ENCODE measurements around the gene CD59. TPM values are rescaled to one million over a fixed set of nuclear protein-coding genes. Genes with fewer than 3 reads are reported as not detected.
"Not testable (repeated sequence)": the region's sequence is repeated elsewhere in the genome, so short reads cannot be mapped to it uniquely, and the experiment has no call there.

The CD59 gene
- total RNA-seq, 1 donor from 2014 or later: 79.6 TPM

DNA sequence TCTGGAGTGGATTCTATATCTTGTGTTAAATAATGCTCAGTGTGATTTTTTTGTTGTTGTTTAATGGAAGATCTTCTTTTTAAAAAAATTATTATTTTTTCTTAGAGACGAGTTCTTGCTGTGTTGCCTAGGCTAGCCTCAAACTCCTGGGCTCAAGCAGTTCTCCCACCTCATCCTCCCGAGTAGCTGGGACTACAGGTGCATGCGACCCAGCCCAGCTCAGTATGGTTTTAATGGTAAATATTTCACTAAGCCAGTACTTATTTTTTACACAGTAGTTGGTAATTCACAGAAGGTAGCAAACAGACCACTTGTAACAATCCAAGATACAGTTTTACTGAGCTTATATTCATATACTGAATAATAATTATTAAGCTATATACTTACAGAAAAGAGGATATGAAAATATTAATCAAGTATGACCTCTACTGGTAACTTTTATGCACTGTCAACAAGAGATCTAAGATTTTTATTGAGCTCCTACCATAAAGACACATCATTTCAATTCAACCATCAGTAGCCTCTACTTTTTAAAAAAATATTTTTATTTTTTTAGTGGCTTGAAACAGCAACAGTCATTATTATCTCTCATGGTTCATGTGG, 6.1 kb upstream of the CD59 start:
- no peak for DNase-seq

DNA sequence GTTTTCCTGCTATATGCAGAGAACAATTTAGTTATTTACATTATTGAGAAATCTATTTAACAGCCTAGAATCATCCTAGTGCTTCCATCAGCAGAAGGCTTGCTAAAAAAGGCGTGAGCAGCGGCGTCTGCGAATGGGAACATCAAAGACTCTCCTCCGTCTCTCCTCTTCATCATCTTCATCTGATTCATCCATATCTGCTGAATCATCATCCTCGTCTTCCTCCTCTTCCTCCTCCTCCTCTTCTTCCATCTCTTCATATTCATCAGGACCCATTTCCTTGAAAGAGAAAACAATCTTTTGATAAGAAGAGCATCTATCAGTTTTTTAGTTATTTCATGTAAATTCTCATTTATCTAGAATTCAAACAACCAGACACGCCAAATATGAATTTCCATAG, 5.6 kb upstream of the CD59 start:
- DNase-seq: no peak

DNA sequence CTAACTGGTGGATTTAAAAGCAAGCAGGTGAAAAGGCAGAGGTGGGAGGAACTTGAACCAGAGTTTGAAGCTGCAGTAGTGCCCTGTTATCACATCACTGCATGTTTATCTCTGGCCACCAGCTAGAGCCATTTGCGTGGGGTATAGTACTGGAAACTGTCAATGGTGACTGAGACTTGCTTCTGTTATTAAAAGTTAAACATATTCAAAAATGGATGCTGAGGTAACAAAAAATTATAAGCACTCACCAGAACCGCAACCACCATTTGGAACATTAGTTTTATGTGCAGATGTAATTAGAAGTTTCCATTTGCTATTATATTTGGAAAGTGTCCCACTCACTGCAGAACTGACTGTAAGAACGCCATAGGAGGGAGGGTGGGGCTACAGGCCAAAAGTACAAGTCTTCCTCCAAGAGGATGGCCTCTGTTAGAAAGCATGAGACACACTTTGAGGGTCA, 1.2 kb upstream of the CD59 start:
- DNase-seq: peak; percentile 38

DNA sequence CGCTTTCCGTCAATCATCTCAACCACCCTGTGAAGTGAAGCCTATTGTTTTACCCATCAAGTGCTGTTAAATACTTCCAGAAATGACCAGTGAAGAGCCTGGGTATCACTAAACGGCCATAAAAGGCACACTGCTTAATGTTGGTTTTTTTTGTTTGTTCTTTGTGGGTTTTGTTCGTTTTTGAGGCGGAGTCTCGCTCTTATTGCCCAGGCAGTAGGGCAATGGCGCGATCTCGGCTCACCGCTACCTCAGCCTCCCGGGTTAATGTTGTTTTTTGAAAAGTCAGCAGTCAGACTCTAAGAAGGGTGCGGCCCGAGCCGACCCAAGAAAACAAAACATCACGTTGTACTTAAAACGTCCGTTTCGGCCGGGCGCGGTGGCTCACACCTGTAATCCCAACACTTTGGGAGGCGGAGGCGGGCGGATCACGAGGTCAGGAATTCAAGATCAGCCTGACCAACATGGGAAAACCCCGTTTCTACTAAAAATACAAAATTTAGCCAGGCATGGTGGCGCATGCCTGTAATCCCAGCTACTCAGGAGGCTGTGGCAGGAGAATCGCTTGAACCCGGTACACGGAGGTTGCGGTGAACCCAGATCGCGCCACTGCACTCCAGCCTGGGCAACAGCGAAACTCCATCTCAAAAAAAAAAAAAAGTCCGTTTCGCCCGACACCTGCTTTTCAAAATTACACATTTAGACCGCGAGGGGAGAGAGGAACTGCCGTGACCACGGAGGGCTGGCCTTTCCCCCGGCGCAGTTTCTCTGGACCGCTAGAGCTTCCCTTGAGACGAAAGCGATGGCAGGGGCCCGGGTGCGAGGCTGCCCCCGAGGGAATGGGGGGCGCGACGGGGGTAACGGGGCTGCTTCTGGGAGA, 714 bp downstream of the CD59 start:
- no peak for DNase-seq

DNA sequence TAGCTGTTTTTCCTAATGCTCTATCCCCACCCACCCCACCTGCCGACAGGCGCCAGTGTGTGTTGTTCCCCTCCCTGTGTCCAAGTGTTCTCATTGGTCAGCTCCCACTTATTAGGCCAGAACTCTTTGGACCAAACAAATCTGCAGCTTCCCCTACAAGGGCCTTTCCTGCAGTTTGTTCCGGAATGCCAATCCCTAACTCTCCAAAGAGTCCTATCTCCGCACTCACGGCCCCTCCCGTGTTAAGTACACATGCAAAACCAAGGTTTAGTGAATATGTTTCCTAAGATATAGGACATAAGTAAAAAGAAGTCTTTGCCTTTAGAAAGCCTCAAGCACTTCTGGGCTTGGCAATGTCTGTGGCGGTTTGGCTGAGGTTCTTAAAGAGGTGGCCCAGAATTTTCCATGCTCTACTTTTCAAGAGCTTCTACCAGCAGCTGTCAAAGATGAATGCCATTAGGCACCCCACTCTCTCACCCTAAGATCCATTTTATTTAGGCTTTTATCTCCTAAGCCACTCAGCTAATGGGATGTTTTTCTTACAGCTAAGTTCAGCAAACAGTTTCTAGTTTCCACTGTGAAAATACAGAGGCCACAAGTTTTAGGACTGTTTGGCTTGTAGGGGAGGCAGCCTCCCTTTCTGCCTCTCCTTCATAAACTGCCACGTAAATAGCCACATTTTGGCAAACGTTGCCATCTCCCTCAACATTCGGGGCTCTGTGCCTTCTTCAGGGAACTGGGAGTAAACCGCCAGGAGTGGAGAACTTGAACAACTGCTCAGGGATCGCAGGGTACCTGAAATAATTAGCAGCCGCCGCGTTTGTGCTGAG, 1.6 kb downstream of the CD59 start:
- DNase-seq: no peak

DNA sequence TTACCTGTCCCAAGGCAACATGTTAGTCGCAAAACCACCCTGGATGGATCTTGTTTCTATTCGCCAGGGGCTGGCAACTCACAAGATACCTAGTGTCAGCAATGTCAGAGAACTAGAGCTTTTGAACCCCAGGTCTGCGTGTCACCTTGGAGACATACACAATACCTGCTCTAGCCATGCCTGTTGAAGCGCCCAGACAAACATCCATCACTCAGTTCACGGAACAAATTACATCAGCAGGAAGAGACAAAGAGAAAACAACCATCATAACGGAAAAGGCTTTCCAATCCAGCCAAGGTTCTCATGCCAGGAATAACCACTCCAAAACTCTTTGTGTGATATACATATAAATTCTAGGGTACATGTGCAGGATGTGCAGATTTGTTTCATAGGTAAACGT, 2.2 kb downstream of the CD59 start:
- DNase-seq: no peak

DNA sequence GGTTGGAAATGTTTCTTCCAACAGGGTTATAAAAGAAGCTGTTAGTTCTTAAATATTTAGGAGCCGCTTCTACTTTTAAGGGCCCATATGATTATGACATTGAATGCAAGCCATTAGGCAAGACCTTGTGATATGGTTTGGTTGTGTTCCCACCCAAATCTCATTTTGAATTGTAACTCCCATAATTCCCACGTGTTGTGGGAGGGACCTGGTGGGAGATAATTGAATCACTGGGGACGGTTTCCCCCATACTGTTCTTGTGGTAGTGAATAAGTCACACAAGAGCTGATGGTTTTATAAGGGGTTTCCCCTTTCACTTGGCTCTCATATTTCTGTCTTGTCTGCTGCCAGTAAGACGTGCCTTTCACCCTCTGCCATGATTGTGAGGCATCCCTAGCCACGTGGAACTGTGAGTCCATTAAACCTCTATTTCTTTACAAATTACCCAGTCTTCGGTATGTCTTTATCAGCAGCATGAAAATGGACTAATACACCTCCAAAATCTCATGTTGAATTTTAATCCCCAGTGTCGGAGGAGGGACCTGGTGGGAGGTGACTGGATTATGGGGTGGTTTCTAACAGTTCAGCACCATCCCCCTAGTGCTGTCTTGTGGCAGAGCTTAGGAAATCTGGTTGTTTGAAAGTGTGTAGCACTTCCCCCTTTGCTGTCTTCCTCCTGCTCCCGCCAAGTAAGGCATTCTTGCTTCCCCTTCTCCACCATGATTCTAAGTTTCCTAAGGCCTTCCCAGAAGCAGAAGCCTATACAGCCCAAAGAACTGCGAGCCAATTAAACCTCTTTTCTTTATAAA, 4.3 kb downstream of the CD59 start:
- no peak for DNase-seq

DNA sequence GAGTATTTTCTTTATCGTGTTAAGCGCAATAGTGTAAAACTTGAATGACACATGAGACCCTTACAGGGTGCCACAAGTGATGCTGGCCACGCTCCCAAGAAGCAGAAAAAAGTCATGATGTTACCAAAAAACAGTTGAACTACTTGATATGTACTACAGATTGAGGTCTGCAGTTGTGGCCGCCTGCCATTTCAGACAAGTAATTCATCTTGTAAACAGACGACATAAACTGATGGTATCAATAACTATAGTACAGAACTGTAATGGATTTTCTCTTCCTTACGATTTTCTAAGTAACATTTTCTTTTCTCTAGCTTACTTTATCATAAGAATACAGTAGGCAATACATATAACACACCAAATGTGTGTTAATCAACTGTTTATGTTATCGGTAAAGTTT, 5.5 kb downstream of the CD59 start:
- no peak for DNase-seq

DNA sequence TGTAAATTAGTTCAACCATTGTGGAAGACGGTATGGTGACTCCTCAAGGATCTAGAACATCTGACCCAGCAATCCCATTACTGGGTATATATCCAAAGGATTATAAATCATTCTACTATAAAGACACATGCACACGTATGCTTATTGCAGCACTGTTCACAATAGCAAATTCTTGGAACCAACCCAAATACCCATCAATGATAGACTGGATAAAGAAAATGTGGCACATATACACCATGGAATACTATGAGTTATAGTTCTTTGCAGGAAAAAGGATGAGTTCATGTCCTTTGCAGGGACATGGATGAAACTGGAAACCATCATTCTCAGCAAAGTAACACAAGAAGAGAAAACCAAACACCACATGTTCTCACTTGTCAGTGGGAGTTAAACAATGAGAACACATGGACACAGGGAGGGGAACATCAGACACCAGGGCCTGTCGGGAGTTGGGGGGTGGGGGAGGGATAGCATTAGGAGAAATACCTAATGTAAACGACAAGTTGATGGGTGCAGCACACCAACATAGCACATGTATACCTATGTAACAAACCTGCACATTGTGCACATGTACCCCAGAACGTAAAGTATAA, 7.1 kb downstream of the CD59 start:
- DNase-seq: not testable (repeated sequence)

DNA sequence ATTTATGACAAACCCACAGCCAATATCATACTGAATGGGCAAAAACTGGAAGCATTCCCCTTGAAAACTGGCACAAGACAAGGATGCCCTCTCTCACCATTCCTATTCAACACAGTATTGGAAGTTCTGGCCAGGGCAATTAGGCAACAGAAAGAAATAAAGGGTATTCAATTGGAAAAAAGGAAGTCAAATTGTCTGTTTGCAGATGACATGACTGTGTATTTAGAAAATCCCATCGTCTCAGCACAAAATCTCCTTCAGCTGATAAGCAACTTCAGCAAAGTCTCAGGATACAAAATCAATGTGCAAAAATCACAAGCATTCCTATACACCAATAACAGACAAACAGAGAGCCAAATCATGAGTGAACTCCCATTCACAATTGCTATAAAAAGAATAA, 8.7 kb downstream of the CD59 start:
- not testable (repeated sequence) for DNase-seq

DNA sequence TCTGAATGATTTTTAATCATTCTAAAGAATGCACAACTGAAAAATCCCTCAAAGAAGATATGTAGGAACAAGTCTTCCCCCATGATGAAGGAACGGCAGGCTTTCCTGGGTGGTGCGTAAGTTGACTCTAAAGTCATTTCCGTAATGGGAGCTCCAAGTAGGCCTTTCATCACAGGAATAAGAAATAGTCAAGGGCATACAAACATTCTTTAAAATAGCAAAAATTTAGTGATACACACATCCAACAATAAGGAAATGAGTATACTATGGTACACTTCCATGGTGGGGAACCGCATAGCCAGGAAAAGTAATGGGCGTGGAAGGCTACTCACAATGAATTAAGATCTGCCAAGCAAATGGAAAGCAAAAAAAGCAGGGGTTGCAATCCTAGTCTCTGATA, 10.7 kb downstream of the CD59 start:
- DNase-seq: no peak

DNA sequence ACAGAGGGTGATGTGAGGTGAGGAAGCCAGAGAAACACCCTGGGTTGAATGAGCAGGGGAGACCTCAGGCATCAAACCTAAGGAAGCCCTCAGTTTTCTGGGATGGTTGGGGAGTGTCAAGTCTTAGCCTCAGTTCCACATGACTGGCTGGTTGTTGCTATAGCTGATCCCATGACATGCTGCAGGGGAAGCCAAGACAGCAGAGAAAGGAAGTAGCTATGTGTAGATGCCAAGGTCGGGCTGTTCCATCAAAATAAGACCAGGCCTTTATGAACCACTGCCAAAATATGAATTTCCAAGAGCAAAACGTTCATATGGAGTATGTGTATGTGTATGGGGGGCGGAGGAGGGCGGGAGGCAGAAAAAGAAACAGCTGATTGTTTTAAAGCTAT, 11.6 kb downstream of the CD59 start:
- DNase-seq: peak; percentile 63

DNA sequence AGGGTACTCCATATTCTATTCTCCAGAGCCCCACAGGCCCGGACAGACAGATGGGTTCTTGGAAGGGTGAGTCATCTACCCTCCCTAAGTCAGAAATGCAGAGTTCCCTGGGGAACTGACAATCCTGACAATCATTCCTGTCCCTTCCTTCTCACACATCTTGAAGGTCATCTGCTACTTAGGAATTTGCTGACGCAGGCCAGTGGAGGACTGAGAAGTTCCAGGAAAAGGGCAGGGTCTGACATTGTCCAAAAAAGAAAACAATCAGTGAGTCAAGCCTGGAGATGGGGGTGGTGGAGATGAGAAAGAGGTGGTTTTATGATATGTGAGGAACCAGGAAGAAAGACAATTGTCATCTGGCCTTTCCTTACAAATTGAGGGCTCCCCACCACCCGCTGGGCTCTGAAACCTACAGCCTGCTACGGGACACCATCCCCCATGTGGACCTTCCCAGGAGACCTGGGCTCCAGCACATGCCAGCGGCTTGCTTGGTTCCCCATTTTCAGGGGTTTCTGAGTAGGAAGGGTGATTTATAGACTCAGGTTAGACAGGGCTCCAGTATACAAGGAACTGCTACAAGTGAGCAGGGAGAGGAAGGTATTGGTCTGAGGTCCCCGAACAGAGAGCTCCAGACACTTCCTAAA, 12.9 kb downstream of the CD59 start:
- DNase-seq: no peak

DNA sequence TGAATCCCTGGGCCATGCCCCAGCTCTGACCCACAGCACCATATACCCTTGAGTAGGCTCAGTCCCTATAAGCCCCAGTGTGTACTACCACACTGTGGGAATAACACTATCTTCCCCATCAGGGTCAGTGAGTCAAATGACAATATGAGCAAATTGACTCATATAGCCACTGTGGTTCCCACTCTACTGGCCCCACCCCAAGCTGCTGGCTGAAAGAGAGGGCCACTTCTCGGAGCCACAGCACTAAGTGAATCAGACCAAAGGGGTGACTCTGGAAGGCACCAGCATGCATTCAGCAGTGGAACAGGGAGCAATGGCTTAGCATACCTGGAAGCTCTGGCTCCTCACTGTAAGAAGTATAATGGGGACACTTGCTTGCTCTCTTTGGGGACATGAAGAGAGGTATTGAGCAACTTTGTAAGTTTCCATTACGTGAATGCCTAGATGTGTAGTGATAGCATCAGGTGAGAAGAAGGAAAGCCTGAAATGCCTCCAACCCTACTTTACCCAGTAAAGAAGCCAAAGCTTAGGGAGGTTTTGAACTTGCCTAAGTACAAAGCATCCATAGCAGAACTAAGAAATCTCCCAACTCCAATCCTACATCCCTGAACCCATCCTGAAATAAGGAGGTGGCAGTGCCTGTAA, 13.5 kb downstream of the CD59 start:
- no peak for DNase-seq

DNA sequence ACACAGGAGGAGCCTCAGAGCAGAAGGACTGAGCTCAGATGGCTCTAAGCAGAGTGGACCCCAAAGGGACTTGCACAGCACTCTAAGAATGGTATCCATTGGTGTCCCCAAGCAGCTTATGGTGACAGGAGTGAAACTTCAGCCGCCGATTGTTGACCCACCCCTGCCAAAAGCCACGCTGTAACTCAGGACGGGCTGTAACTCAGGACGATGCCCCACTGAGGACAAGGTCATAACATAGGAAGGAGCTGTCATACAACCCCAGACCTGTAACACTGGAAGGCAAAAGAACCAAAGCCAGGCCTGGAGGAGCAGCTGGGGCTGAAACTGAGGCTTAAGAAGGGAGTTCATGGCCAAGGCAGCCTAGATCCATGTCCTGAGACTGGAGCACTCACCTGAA, 14.2 kb downstream of the CD59 start:
- no peak for DNase-seq

DNA sequence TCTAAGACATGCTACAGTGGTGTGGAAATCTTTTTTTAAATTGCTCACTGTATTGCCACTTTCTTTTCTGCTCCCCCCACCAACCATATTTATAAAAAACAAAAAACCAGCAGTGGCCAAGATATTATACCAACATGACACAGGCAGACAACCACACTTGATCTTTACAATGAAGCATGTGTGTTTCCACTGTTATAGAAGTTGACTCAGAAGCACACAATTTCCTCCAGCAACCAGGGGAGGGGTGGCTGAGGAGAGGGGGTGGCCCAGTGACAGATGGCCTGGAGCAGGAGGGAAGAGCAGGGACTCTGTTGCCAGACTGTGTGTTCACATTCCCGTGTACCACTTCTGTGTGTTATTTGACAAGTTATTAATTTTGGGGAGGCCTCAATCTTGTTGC, 14.8 kb downstream of the CD59 start:
- peak; percentile 54 for DNase-seq

DNA sequence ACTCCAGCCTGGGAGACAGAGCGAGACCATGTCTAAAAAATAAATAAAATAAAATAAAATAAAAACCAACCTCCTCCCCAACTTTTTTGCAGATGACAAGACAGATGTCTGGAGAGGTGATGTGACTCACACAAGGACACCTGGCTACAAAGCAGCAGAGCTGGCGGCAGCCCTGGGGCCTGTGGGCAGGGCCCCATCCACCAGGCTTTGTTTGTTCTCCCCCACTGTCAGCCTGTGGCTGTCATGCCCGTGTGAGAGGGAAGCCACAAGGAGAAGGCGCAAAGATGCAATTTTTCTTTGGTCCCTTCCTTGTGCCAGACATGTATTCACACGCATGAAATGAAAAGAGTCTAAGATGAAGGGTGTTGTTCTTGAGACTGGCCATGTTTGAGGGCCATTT, 16.6 kb downstream of the CD59 start:
- no peak for DNase-seq

DNA sequence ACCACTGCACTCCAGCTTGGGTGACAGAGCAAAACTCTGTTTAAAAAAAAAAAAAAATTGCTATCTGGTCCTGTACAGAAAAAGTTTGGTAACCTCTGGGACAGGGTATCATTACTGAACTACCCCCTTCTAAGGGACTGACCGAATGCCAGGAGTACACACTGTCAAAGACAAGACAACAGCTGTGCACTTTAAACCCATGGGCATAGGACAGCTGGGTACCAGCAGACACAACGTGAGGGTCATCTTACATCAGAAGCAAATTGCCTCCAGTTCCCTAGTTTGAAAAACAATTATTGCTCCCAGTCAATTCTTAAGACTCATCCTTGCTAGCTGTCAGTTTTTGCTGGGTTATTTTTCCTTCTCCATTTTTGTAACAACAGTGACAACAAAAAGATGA, 17.8 kb downstream of the CD59 start:
- DNase-seq: no peak

DNA sequence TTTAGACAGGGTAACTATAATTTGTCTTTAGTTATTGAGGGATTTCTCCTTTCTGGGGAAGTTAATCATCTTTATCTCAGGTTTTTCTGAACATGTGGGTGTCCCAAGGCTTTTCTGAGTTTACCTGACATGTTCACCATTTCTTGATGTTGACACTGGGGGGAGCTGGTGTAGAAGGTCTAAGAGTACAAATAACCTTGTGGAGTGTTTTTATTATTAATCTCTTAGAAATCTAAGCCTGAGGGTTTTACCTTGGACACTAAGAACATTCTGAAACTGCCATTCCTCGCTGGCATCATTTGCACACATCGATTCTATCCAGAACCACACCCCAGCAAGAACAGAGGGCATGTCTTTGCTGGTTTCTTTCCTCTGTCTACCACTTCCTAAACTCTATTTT, 20.0 kb downstream of the CD59 start:
- DNase-seq: no peak

DNA sequence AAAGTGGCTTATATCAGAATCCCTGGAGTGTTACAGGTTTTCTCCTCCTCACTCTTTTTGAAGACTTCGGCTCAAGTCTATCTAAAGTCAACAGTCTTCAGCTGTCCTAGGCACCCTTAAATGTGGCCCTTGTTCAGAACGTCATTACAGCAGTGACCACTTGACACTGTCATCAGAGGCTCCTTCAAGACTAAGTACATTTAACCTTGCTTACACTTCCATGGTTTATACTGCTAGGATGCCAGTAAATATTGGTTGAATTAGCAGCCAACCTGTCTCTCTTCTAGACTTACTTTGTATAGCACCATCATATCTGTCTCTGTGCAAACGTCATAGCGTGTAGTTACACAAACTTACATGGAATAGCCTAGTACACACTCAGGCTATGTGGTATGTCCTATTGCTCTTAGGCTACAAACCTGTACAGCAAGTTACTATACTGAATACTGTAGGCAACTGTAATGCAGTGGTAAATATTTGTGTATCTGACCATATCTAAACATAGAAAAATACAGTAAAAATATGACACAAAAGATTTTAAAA, 22.3 kb downstream of the CD59 start:
- DNase-seq: no peak
